ENCODE measurements around the gene GLE1. TPM values are rescaled to one million over a fixed set of nuclear protein-coding genes. Genes with fewer than 3 reads are reported as not detected.
A peak's percentile ranks its signal among the peaks of the same experiment; 100 is the strongest.
"Not testable (repeated sequence)": the region's sequence is repeated elsewhere in the genome, so short reads cannot be mapped to it uniquely, and the experiment has no call there.

Gene GLE1
- polyA plus RNA-seq, 1 experiment, result 22.0 TPM

- ChIA-PET POLR2A (no interaction called here), CTCF (interaction anchor here (0.8 kb wide), 1 partner anchor 162 kb away, joined by 3 read pairs; no protein-coding TSS in a partner anchor)
- peaks cover 7% of the 10 kb centered on the region for H3K36me3 ChIP-seq (ENCODE audit: control insufficient read depth, insufficient read depth, low read length)
- no peak for TF ChIP-seq CTCF (IDR thresholded peaks at IDR 0.05; ENCODE audit: insufficient read depth, low read depth, low read length)
- no peak for DNase-seq (ENCODE audit: low read depth)
- no peaks in the 10 kb centered on the region for H3K27me3 ChIP-seq (ENCODE audit: control insufficient read depth, insufficient read depth, low read length)
- peak overlapping the region; percentile 82 for H3K4me3 ChIP-seq (ENCODE audit: low read depth, low read length)
Observed at GRCh38 chr9:128503870-128504269, 649 bp upstream of the GLE1 start.

- no peak for DNase-seq (ENCODE audit: low read depth)
- Histone ChIP-seq H3K36me3 (ENCODE audit: control insufficient read depth, insufficient read depth, low read length) (peaks cover 8% of the 10 kb centered on the region), H3K27me3 (ENCODE audit: control insufficient read depth, insufficient read depth, low read length) (no peaks in the 10 kb centered on the region), H3K4me3 (ENCODE audit: low read depth, low read length) (peak overlapping the region; percentile 82)
- no peak for TF ChIP-seq CTCF (IDR thresholded peaks at IDR 0.05; ENCODE audit: insufficient read depth, low read depth, low read length)
- CTCF ChIA-PET, result interaction anchor here (1.1 kb wide), 1 partner anchor 16 kb away, joined by 3 read pairs; no protein-coding TSS in a partner anchor
- POLR2A ChIA-PET, result interaction anchor here (1.1 kb wide), 1 partner anchor 47 kb away, joined by 3 read pairs; the partner anchor contains the start of gene SPTAN1
Observed at GRCh38 chr9:128505414-128505765, 871 bp downstream of the GLE1 start.

DNA sequence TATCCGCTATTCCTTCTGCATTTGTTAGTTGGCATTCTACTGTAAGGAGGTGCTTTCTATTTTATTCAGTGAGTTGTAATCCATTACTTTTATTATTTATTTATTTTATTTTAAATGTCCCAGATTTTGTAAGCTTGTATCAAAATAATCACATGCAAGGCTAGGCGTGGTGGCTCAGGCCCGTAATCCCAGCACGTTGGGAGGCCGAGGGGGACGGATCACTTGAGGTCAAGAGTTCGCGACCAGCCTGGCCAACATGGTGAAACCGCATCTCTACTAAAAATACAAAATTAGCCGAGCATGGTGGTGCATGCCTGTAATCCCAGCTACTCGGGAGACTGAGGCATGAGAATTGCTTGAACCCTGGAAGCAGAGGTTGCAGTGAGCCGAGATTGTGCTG lies 1.4 kb downstream of the GLE1 start:
- CTCF ChIA-PET; DNase-seq (ENCODE audit: low read depth); POLR2A ChIA-PET; H3K36me3 ChIP-seq (ENCODE audit: control insufficient read depth, insufficient read depth, low read length); H3K27me3 ChIP-seq (ENCODE audit: control insufficient read depth, insufficient read depth, low read length); H3K4me3 ChIP-seq (ENCODE audit: low read depth, low read length): not testable (repeated sequence)

- ChIA-PET POLR2A (interaction anchor here (0.6 kb wide), 1 partner anchor 39 kb away, joined by 4 read pairs; the partner anchor contains the start of gene SPTAN1), CTCF (no interaction called here)
- no peak for DNase-seq (ENCODE audit: low read depth)
- no peak overlapping the region for H3K4me3 ChIP-seq (ENCODE audit: low read depth, low read length)
- TF ChIP-seq CTCF (IDR thresholded peaks at IDR 0.05; ENCODE audit: insufficient read depth, low read depth, low read length), result no peak
- peaks cover 11% of the 10 kb centered on the region for H3K36me3 ChIP-seq (ENCODE audit: control insufficient read depth, insufficient read depth, low read length)
- H3K27me3 ChIP-seq (ENCODE audit: control insufficient read depth, insufficient read depth, low read length), result no peaks in the 10 kb centered on the region
Observed at GRCh38 chr9:128512820-128513219, 8.3 kb downstream of the GLE1 start.

DNA sequence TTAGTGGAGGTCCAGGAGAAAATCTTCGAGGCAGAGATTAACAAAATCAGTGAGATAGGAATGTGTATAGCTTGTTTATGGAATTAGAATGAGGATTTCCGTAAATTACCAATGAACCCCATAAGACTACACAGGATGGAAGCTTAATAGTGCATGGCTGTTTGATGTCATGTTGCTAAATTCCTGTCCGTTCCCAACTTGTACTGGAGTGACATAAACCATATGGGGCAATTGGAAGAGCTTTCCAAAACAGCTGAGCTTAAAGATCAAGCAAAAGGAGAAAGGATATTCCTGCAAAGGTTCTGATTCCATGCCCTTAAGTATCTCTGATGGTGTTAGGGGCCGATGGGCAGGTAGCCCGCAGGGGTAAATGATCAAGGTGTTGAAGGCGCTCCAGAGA lies 17.4 kb downstream of the GLE1 start:
- DNase-seq (ENCODE audit: low read depth), result no peak
- Histone ChIP-seq H3K36me3 (ENCODE audit: control insufficient read depth, insufficient read depth, low read length) (peaks cover 7% of the 10 kb centered on the region), H3K4me3 (ENCODE audit: low read depth, low read length) (no peak overlapping the region), H3K27me3 (ENCODE audit: control insufficient read depth, insufficient read depth, low read length) (no peaks in the 10 kb centered on the region)
- TF ChIP-seq CTCF (IDR thresholded peaks at IDR 0.05; ENCODE audit: insufficient read depth, low read depth, low read length), result no peak
- CTCF ChIA-PET, result no interaction called here
- POLR2A ChIA-PET, result no interaction called here

DNA sequence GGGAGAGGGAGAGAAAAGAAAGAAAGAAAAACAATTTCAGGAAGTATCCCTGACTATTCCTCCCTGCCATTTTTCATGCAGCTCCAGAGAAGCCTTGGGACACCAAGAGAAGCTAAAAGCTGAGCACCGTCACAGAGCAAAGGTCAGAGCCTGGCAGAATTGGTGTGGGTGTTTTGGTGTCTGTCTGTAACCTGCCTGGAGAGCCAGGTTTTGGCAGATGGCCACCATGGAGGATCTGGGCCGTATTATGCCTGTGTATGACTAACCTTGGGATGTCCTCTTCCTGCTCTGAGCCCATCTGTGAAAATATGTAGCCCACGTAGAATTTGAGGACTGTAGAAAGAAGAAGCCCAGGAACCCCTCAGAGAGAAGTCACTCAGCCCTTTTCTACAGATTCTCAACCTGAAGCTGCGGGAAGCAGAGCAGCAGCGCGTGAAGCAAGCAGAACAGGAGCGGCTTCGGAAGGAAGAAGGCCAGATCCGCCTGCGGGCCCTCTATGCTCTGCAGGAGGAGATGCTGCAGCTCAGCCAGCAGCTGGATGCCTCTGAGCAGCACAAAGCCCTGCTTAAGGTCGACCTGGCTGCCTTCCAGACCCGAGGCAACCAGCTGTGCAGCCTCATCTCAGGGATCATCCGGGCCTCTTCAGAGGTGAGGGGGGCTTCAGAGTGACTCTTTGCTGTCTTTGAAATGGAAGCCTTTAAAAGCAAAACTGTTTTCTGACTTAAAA lies 18.8 kb downstream of the GLE1 start:
- no peak overlapping the region for H3K4me3 ChIP-seq (ENCODE audit: low read depth, low read length)
- ChIA-PET POLR2A (no interaction called here), CTCF (interaction anchor here (1.4 kb wide), 1 partner anchor 161 kb away, joined by 4 read pairs; no protein-coding TSS in a partner anchor)
- peaks cover 9% of the 10 kb centered on the region for H3K36me3 ChIP-seq (ENCODE audit: control insufficient read depth, insufficient read depth, low read length)
- H3K27me3 ChIP-seq (ENCODE audit: control insufficient read depth, insufficient read depth, low read length), result no peaks in the 10 kb centered on the region
- no peak for DNase-seq (ENCODE audit: low read depth)
- TF ChIP-seq CTCF (IDR thresholded peaks at IDR 0.05; ENCODE audit: insufficient read depth, low read depth, low read length), result no peak
